B cell (primary cell): ENCODE data around the gene SPINK9. TPM values are rescaled to one million over a fixed set of nuclear protein-coding genes. Genes with fewer than 3 reads are reported as not detected.

Experiments
- ATAC-seq: fragments of 200-7000 bp; cut with Tn5 transposase; one replicate; pipeline ENCODE4 v1.10.0; 2021; ENCODE audit warnings: low read depth, mild to moderate bottlenecking, moderate number of reproducible peaks, moderate library complexity
- CTCF ChIA-PET: fragments of 350-600 bp; sonication (Branson Sonifier 250); formaldehyde crosslinking; loops from one replicate; lab custom pipeline; 2021; ENCODE audit warnings: antibody characterized with exemption, inconsistent platforms; lab: Charles Lee
- POLR2A ChIA-PET: fragments of 350-600 bp; sonication (Branson Sonifier 250); formaldehyde crosslinking; loops from one replicate; lab custom pipeline; 2021; ENCODE audit warnings: antibody characterized with exemption; lab: Charles Lee
- DNase-seq: peaks from one replicate; pipeline ENCODE4 v3.0.0; 2013
- H2AFZ ChIP-seq: 2 replicates; pipeline ENCODE4 v1.6.1; 2012; ENCODE audit warnings: mild to moderate bottlenecking, low read depth, low read length; ENCODE audit not compliant: insufficient read depth, poor library complexity, severe bottlenecking
- H3K27ac ChIP-seq, 2 donors: 1 replicate in 1 of 2; 2 replicates in 1 of 2; pipeline ENCODE4 v1.5.1; 2012 to 2013; ENCODE audit warnings: low read length in 2 of 2, mild to moderate bottlenecking in 2 of 2, moderate library complexity in 1 of 2
- H3K27me3 ChIP-seq, 4 experiments: fragments of 200-600 bp in 1 of 4; sonication (generic) in 1 of 4; replicated peaks in 1 of 4; 1 replicate in 2 of 4; 2 replicates in 2 of 4; pipeline versions ENCODE4 v1.6.1 to v1.7.0; 2013 to 2016; ENCODE audit warnings: low read length in 3 of 4, mild to moderate bottlenecking in 2 of 4, mixed read lengths in 1 of 4, moderate library complexity in 1 of 4; ENCODE audit not compliant: insufficient read depth in 4 of 4, control insufficient read depth in 3 of 4; ENCODE audit errors: control extremely low read depth in 1 of 4
- H3K36me3 ChIP-seq, 2 experiments: replicated peaks in 1 of 2; 1 replicate in 1 of 2; 2 replicates in 1 of 2; pipeline versions ENCODE4 v1.6.1 to v1.7.1; 2013; ENCODE audit warnings: low read length in 1 of 2; ENCODE audit not compliant: insufficient read depth in 2 of 2, control insufficient read depth in 1 of 2; ENCODE audit errors: control extremely low read depth in 1 of 2, extremely low read depth in 1 of 2
- H3K4me1 ChIP-seq, 2 donors: fragments of 200-600 bp in 1 of 2; sonication (generic) in 1 of 2; 1 replicate in 1 of 2; 2 replicates in 1 of 2; pipeline versions ENCODE4 v1.5.1 to v1.6.1; 2013 to 2017; ENCODE audit warnings: low read length in 2 of 2; ENCODE audit not compliant: control insufficient read depth in 2 of 2, insufficient read depth in 2 of 2
- H3K4me2 ChIP-seq: replicated peaks from 2 replicates; pipeline ENCODE3; 2012; ENCODE audit warnings: mild to moderate bottlenecking, low read depth, low read length; ENCODE audit not compliant: poor library complexity, severe bottlenecking
- H3K4me3 ChIP-seq, 5 experiments: fragments of 200-600 bp in 1 of 5; sonication (generic) in 1 of 5; 1 replicate in 3 of 5; 2 replicates in 2 of 5; pipeline versions ENCODE4 v1.5.1 to v1.7.0; 2011 to 2016; ENCODE audit warnings: low read length in 4 of 5, mild to moderate bottlenecking in 4 of 5, low read depth in 2 of 5, control low read depth in 1 of 5, moderate library complexity in 1 of 5; ENCODE audit not compliant: insufficient read depth in 1 of 5; ENCODE audit errors: control extremely low read depth in 1 of 5, extremely low read depth in 1 of 5
- H3K79me2 ChIP-seq: fragments of 200-600 bp; sonication (generic); one replicate; pipeline ENCODE4 v1.6.0; 2016; ENCODE audit warnings: low read length; ENCODE audit not compliant: control insufficient read depth, insufficient read depth
- H3K9ac ChIP-seq: fragments of 200-600 bp; sonication (generic); 2 replicates; pipeline ENCODE4 v1.6.1; 2017; ENCODE audit warnings: mild to moderate bottlenecking, low read length, moderate library complexity
- H3K9me3 ChIP-seq, 3 donors: one replicate each; pipeline versions ENCODE4 v1.6.1 to v1.7.1; 2013; ENCODE audit warnings: low read length in 2 of 3; ENCODE audit not compliant: control insufficient read depth in 2 of 3, insufficient read depth in 1 of 3; ENCODE audit errors: control extremely low read depth in 1 of 3
- H4K20me1 ChIP-seq: 2 replicates; pipeline ENCODE4 v1.6.0; 2012; ENCODE audit warnings: mild to moderate bottlenecking, low read length; ENCODE audit not compliant: insufficient read depth, control insufficient read depth, poor library complexity, severe bottlenecking
- H3K27ac Mint-ChIP-seq: one replicate; pipeline ENCODE4 v1.8.0; 2021; ENCODE audit warnings: mixed read lengths
- H3K27me3 Mint-ChIP-seq: one replicate; pipeline ENCODE4 v1.8.0; 2021; ENCODE audit warnings: mixed read lengths
- H3K4me1 Mint-ChIP-seq: one replicate; pipeline ENCODE4 v1.8.0; 2021; ENCODE audit warnings: mixed read lengths
- H3K4me3 Mint-ChIP-seq: one replicate; pipeline ENCODE4 v1.8.0; 2021; ENCODE audit warnings: mixed read lengths
- H3K9me3 Mint-ChIP-seq: one replicate; pipeline ENCODE4 v1.8.0; 2022; ENCODE audit warnings: mixed read lengths; ENCODE audit not compliant: insufficient read depth
- CTCF ChIP-seq: fragments of 200-600 bp; IDR thresholded peaks from one replicate; pipeline ENCODE4 v1.8.0; 2022; ENCODE audit warnings: antibody characterized with exemption, mild to moderate bottlenecking
- EZH2 ChIP-seq: IDR thresholded peaks from 2 replicates; pipeline ENCODE4 v1.6.1; 2012; ENCODE audit warnings: borderline replicate concordance, low read depth, mild to moderate bottlenecking, moderate library complexity, low read length; ENCODE audit not compliant: insufficient read depth, poor library complexity, severe bottlenecking
- WGBS: methylation state at CpG from one replicate; pipeline ENCODE4 v1.1.5; 2013; ENCODE audit warnings: missing lambda C conversion rate; ENCODE audit not compliant: insufficient coverage; 5-methylcytosine and 5-hydroxymethylcytosine counted together
- intact Hi-C: fragments of 100-400 bp; cut with micrococcal nuclease; formaldehyde crosslinking; loops from one replicate; pipeline ENCODE4 v1.10.0; 2022
- polyA plus RNA-seq: library from polyadenylated mRNA; depleted of rRNA; stranded (reverse); fragments of >200 nt; gene quantifications from 2 replicates; pipeline ENCODE4 v1.2.3, GENCODE V29; 2012
- total RNA-seq, 2 donors: library from RNA; stranded (reverse); fragments of 120-200 nt in 1 of 2; gene quantifications; 1 replicate in 1 of 2; 2 replicates in 1 of 2; pipeline versions ENCODE4 v1.2.3 to v1.2.4, GENCODE V29; 2013 to 2022

The SPINK9 gene
- total and polyA plus RNA-seq, 2 donors (not counting 1 experiment from before 2014, with no cell fraction given) = not detected

- ChIA-PET POLR2A (no interaction called here), CTCF (no interaction called here)
- no peak overlapping the region for H3K9ac ChIP-seq
- H3K79me2 ChIP-seq = no peaks in the 10 kb centered on the region
- TF ChIP-seq EZH2 (no peak), CTCF (no peak)
- Mint-ChIP-seq H3K27me3 (no peaks in the 10 kb centered on the region), H3K27ac (no peak overlapping the region), H3K4me1 (no peaks in the 10 kb centered on the region), H3K9me3 (peaks cover 2% of the 10 kb centered on the region), H3K4me3 (no peak overlapping the region)
- H3K27ac ChIP-seq = no peak overlapping the region
- H2AFZ ChIP-seq = no peak overlapping the region
- H3K9me3 ChIP-seq = no peaks in the 10 kb centered on the region
- no peaks in the 10 kb centered on the region for H3K27me3 ChIP-seq
- no peaks in the 10 kb centered on the region for H3K4me1 ChIP-seq
- H3K36me3 ChIP-seq = no peaks in the 10 kb centered on the region
- H4K20me1 ChIP-seq = no peaks in the 10 kb centered on the region
- no peak for ATAC-seq
- intact Hi-C loops = no loop called here
- H3K4me2 ChIP-seq = no peak overlapping the region
- H3K4me3 ChIP-seq = no peak overlapping the region
- DNase-seq = no peak
- WGBS = 51% methylated on average over 2 of the region's 3 CpGs
These were observed 26.3 kb upstream of the SPINK9 start for GRCh38 chr5:148309019-148309418.

GRCh38 chr5:148309746-148310145, 25.6 kb upstream of the SPINK9 start:
- H3K27ac Mint-ChIP-seq = no peak overlapping the region
- Histone ChIP-seq H2AFZ (no peak overlapping the region), H3K9ac (no peak overlapping the region), H3K27ac (no peak overlapping the region), H3K79me2 (no peaks in the 10 kb centered on the region), H4K20me1 (no peaks in the 10 kb centered on the region), H3K36me3 (no peaks in the 10 kb centered on the region), H3K4me1 (no peaks in the 10 kb centered on the region), H3K4me3 (no peak overlapping the region), H3K4me2 (no peak overlapping the region), H3K9me3 (no peaks in the 10 kb centered on the region), H3K27me3 (no peaks in the 10 kb centered on the region)
- ChIA-PET CTCF (no interaction called here), POLR2A (no interaction called here)
- H3K4me3 Mint-ChIP-seq = no peak overlapping the region
- no peak for TF ChIP-seq CTCF
- TF ChIP-seq EZH2 = no peak
- no peaks in the 10 kb centered on the region for H3K27me3 Mint-ChIP-seq
- DNase-seq (no peak), ATAC-seq (no peak)
- H3K4me1 Mint-ChIP-seq = no peaks in the 10 kb centered on the region
- peaks cover 2% of the 10 kb centered on the region for H3K9me3 Mint-ChIP-seq
- intact Hi-C loops = no loop called here
